K562 (cell line): ENCODE data around the gene JSRP1. TPM values are rescaled to one million over a fixed set of nuclear protein-coding genes. Genes with fewer than 3 reads are reported as not detected.

Experiments used
- CBFA2T3 ChIP-seq: fragments of 450-650 bp; IDR thresholded peaks from 2 replicates; pipeline ENCODE4 v1.6.1; 2017
- CHD2 ChIP-seq: IDR thresholded peaks from 2 replicates; pipeline ENCODE4 v1.6.1; 2011; ENCODE audit warnings: low read depth, low read length
- CREM ChIP-seq: IDR thresholded peaks from 2 replicates; pipeline ENCODE4 v1.6.1; 2014; ENCODE audit warnings: antibody characterized with exemption, low read depth
- ELF1 ChIP-seq: fragments of 200-800 bp; sonication (Bioruptor generic); IDR thresholded peaks from 2 replicates; pipeline ENCODE4 v1.6.1; 2016; ENCODE audit warnings: missing genetic modification characterization, missing compliant biosample characterization
- ESRRA ChIP-seq: fragments of 450-650 bp; IDR thresholded peaks from 2 replicates; pipeline ENCODE4 v1.6.1; 2014; ENCODE audit warnings: low read depth, mild to moderate bottlenecking, moderate library complexity, borderline replicate concordance
- ETV5 ChIP-seq: sonication (generic); formaldehyde crosslinking; IDR thresholded peaks from 2 replicates; pipeline ENCODE4 v1.4.0; 2020; ENCODE audit warnings: low read depth, mild to moderate bottlenecking, missing genetic modification reagents
- KHSRP ChIP-seq: fragments of 450-650 bp; IDR thresholded peaks from 2 replicates; pipeline ENCODE4 v1.6.1; 2017
- L3MBTL2 ChIP-seq: fragments of 450-650 bp; IDR thresholded peaks from 2 replicates; pipeline ENCODE4 v1.6.1; 2016; ENCODE audit warnings: mild to moderate bottlenecking, moderate library complexity
- MEF2D ChIP-seq: conservative IDR thresholded peaks from 2 replicates; pipeline ENCODE4 v1.6.1; 2016; ENCODE audit warnings: low read depth, missing genetic modification characterization, missing compliant biosample characterization
- PHF21A ChIP-seq: fragments of 450-650 bp; IDR thresholded peaks from 2 replicates; pipeline ENCODE4 v1.6.1; 2017; ENCODE audit warnings: low read depth, borderline replicate concordance
- RBM25 ChIP-seq: fragments of 200-400 bp; formaldehyde crosslinking; IDR thresholded peaks from 2 replicates; pipeline ENCODE4 v1.6.1; 2018; ENCODE audit warnings: low read length, low read depth, moderate library complexity; ENCODE audit not compliant: severe bottlenecking
- RCOR1 ChIP-seq, 2 experiments: IDR thresholded peaks; 2 replicates each; pipeline ENCODE4 v1.6.1; 2012; ENCODE audit warnings: low read depth in 2 of 2, low read length in 2 of 2, borderline replicate concordance in 1 of 2, improper control_type of control experiment in 1 of 2
- SIX5 ChIP-seq, 2 experiments: IDR thresholded peaks; 2 replicates each; pipeline ENCODE4 v1.6.1; 2011; ENCODE audit warnings: low read length in 2 of 2, borderline replicate concordance in 1 of 2, low read depth in 1 of 2, mild to moderate bottlenecking in 1 of 2, moderate library complexity in 1 of 2; ENCODE audit not compliant: insufficient read depth in 1 of 2
- SLC30A9 ChIP-seq: fragments of 250-450 bp; sonication (Bioruptor Pico); IDR thresholded peaks from 2 replicates; pipeline ENCODE4 v1.8.0; 2022; ENCODE audit warnings: mild to moderate bottlenecking, moderate library complexity
- U2AF1 ChIP-seq: fragments of 200-400 bp; formaldehyde crosslinking; optimal IDR thresholded peaks from 2 replicates; pipeline ENCODE3; 2017; ENCODE audit warnings: mild to moderate bottlenecking, low read depth, low read length, moderate library complexity
- XRCC5 ChIP-seq: fragments of 200-400 bp; formaldehyde crosslinking; IDR thresholded peaks from 2 replicates; pipeline ENCODE4 v1.6.1; 2017; ENCODE audit warnings: low read depth, mild to moderate bottlenecking, low read length
- ZC3H4 ChIP-seq: sonication (generic); formaldehyde crosslinking; IDR thresholded peaks from 2 replicates; pipeline ENCODE4 v1.9.0; 2021; ENCODE audit warnings: missing genetic modification reagents, borderline replicate concordance
- ZNF780A ChIP-seq: fragments of 250-450 bp; sonication (Bioruptor Pico); IDR thresholded peaks from 2 replicates; pipeline ENCODE4 v1.5.0; 2021; ENCODE audit warnings: mild to moderate bottlenecking
- polyA plus RNA-seq, 8 experiments: library from polyadenylated mRNA; depleted of rRNA in 4 of 8; stranded (reverse) in 5 of 8; unstranded in 3 of 8; fragments of >200 nt; fragmentation: Nextera tagmentation in 2 of 8; fragmentation: Illumina TruSeq in 1 of 8; extraction: Ambion mirVana in 2 of 8; extraction: Trizol in 1 of 8; gene quantifications; 2 replicates each; pipeline versions ENCODE4 v1.2.1 to v1.2.3, GENCODE V29; 2011 to 2014; ENCODE audit warnings: inconsistent platforms in 1 of 8, missing spikeins in 1 of 8
- total RNA-seq, 7 experiments: library from RNA; depleted of rRNA in 6 of 7; stranded (reverse); fragments of >200 nt in 6 of 7; fragmentation: Illumina TruSeq in 2 of 7; extraction: Trizol in 2 of 7; gene quantifications; 2 replicates each; pipeline versions ENCODE4 v1.2.1 to v1.2.3, GENCODE V29; 2011 to 2021; ENCODE audit warnings: low replicate concordance in 1 of 7
- TF ChIP-seq, protein P1 (sequence below): fragments of 450-650 bp; IDR thresholded peaks from 2 replicates; pipeline ENCODE4 v1.6.1; 2016; ENCODE audit warnings: borderline replicate concordance
- TF ChIP-seq, protein P2 (sequence below): fragments of 450-650 bp; formaldehyde crosslinking; IDR thresholded peaks from 2 replicates; pipeline ENCODE4 v1.4.0; 2020; ENCODE audit warnings: mild to moderate bottlenecking, mixed read lengths
- TF ChIP-seq, protein P3 (sequence below): sonication (generic); formaldehyde crosslinking; IDR thresholded peaks from 2 replicates; pipeline ENCODE4 v1.8.0; 2022; ENCODE audit warnings: missing genetic modification reagents, mild to moderate bottlenecking, moderate library complexity, borderline replicate concordance
- TF ChIP-seq, protein P4 (sequence below): fragments of 450-650 bp; IDR thresholded peaks from 2 replicates; pipeline ENCODE4 v1.6.1; 2018; ENCODE audit warnings: mild to moderate bottlenecking, low read depth; ENCODE audit not compliant: partially characterized antibody

The JSRP1 gene
- total and polyA plus RNA-seq, 9 of the 15 experiments (the other 6 are each of a cell fraction or from before 2014, with no cell fraction given), result 0.08 to 1.2 (median 0.51) TPM; not detected in 4

DNA sequence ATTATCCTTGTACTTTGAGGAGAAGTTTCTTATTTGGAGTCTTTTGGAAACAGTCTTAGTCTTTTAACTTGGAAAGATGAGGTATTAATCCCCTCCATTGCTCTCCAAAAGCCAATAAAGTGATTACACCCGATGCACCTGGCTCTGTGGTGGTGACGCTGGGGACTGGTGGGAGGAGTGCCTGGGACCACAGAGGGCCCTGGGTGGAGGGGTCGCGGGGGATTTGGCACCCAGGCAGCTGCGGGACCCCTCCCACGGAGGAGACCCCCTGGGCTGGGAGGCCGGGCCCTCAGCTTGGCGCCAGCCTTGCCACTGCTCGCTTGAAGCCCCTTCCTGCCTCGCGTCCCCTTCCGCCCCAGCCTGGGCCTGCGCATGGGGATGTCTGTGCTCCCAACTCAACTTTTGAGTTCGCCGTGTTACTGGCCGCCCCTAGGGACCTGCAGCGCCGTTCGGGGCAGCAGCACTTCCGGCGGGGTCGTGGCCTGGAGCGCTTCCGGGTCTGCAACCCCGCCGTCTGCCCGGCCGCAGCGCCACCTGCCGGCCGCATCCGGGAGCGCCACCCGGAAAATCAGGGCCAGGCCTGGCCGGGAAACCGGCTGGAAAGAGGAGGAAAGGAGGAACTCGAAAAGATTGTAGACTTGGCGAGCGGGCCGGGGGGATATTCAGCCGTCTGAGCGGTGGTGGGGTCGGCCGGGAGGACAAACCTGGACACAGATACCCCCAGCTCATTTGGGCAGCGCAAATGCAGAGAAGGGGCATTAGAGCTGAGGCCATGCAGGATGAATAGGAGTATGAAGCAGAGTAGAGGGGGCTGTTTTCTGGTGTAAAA, 17.4 kb upstream of the JSRP1 start (continued):
- TF ChIP-seq MEF2D (tag) (no peak), ZC3H4 (CRISPR knock-in tag) (0 out of 2 replicates have a peak, but pooled peaks have one; percentile 53), RBM25 (no peak), ELF1 (tag) (peak; percentile 99), SIX5 (IDR thresholded peaks at IDR 0.05; ENCODE audit: borderline replicate concordance in 1 of 2, insufficient read depth in 1 of 2, low read depth in 1 of 2, low read length in 2 of 2) (peak; percentile 79 to 80; a peak in 3 of 4 replicates), CBFA2T3 (0 out of 2 replicates have a peak, but pooled peaks have one; percentile 15), CHD2 (0 out of 2 replicates have a peak, but pooled peaks have one; percentile 13), RCOR1 (IDR thresholded peaks at IDR 0.05; ENCODE audit: borderline replicate concordance in 1 of 2, low read depth in 2 of 2, low read length in 2 of 2) (peak in 1 of 2 experiments; percentile 53; a peak in 3 of 4 replicates), ETV5 (peak; percentile 74; the same call in 1 of the 2 replicates), CREM (peak; percentile 72; the same call in 1 of the 2 replicates), KHSRP (peak; percentile 36; the same call in 1 of the 2 replicates), XRCC5 (peak; percentile 95), PHF21A (peak; percentile 51; the same call in 1 of the 2 replicates), L3MBTL2 (peak; percentile 70), ESRRA (peak; percentile 77), U2AF1 (peak; percentile 89), ZNF780A (CRISPR knock-in tag) (peak; percentile 87), SLC30A9 (CRISPR knock-in tag) (no peak)
- TF ChIP-seq, protein P1, sequence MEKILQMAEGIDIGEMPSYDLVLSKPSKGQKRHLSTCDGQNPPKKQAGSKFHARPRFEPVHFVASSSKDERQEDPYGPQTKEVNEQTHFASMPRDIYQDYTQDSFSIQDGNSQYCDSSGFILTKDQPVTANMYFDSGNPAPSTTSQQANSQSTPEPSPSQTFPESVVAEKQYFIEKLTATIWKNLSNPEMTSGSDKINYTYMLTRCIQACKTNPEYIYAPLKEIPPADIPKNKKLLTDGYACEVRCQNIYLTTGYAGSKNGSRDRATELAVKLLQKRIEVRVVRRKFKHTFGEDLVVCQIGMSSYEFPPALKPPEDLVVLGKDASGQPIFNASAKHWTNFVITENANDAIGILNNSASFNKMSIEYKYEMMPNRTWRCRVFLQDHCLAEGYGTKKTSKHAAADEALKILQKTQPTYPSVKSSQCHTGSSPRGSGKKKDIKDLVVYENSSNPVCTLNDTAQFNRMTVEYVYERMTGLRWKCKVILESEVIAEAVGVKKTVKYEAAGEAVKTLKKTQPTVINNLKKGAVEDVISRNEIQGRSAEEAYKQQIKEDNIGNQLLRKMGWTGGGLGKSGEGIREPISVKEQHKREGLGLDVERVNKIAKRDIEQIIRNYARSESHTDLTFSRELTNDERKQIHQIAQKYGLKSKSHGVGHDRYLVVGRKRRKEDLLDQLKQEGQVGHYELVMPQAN, result no peak; the same call in 1 of the 2 replicates
- TF ChIP-seq, protein P2, sequence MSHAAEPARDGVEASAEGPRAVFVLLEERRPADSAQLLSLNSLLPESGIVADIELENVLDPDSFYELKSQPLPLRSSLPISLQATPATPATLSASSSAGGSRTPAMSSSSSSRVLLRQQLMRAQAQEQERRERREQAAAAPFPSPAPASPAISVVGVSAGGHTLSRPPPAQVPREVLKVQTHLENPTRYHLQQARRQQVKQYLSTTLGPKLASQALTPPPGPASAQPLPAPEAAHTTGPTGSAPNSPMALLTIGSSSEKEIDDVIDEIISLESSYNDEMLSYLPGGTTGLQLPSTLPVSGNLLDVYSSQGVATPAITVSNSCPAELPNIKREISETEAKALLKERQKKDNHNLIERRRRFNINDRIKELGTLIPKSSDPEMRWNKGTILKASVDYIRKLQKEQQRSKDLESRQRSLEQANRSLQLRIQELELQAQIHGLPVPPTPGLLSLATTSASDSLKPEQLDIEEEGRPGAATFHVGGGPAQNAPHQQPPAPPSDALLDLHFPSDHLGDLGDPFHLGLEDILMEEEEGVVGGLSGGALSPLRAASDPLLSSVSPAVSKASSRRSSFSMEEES (CRISPR knock-in tag), result no peak
- TF ChIP-seq, protein P3, sequence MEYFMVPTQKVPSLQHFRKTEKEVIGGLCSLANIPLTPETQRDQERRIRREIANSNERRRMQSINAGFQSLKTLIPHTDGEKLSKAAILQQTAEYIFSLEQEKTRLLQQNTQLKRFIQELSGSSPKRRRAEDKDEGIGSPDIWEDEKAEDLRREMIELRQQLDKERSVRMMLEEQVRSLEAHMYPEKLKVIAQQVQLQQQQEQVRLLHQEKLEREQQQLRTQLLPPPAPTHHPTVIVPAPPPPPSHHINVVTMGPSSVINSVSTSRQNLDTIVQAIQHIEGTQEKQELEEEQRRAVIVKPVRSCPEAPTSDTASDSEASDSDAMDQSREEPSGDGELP (CRISPR knock-in tag), result peak; percentile 89
- TF ChIP-seq, protein P4, sequence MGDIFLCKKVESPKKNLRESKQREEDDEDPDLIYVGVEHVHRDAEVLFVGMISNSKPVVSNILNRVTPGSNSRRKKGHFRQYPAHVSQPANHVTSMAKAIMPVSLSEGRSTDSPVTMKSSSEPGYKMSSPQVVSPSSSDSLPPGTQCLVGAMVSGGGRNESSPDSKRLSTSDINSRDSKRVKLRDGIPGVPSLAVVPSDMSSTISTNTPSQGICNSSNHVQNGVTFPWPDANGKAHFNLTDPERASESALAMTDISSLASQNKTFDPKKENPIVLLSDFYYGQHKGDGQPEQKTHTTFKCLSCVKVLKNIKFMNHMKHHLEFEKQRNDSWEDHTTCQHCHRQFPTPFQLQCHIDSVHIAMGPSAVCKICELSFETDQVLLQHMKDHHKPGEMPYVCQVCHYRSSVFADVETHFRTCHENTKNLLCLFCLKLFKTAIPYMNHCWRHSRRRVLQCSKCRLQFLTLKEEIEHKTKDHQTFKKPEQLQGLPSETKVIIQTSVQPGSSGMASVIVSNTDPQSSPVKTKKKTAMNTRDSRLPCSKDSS, result no peak
